Activated T-cell treated with anti-CD3 and anti-CD28 coated beads, Interleukin-2, amount 50 U/mL, for 4 hours (primary cell): ENCODE data around the gene ABCG8. TPM values are rescaled to one million over a fixed set of nuclear protein-coding genes. Genes with fewer than 3 reads are reported as not detected.

Experiments used
- ATAC-seq, 2 donors: fragments of 200-7000 bp; cut with Tn5 transposase; one replicate each; pipeline ENCODE4 v1.10.0; 2021
- DNase-seq: peaks from one replicate; pipeline ENCODE4 v3.0.0-alpha.2; 2020
- H3K27me3 Mint-ChIP-seq: one replicate; pipeline ENCODE4 v1.8.0; 2021; ENCODE audit warnings: low read depth, mixed read lengths
- H3K36me3 Mint-ChIP-seq: one replicate; pipeline ENCODE4 v1.8.0; 2022; ENCODE audit warnings: mixed read lengths; ENCODE audit not compliant: insufficient read depth
- H3K4me1 Mint-ChIP-seq: one replicate; pipeline ENCODE4 v1.8.0; 2021; ENCODE audit warnings: low read depth, mixed read lengths
- H3K4me3 Mint-ChIP-seq: one replicate; pipeline ENCODE4 v1.8.0; 2021; ENCODE audit warnings: mild to moderate bottlenecking, moderate library complexity, mixed read lengths
- H3K9me3 Mint-ChIP-seq: one replicate; pipeline ENCODE4 v1.8.0; 2021; ENCODE audit warnings: mixed read lengths
- total RNA-seq, 3 donors: library from RNA; stranded (reverse); gene quantifications; one replicate each; pipeline ENCODE4 v1.2.1, GENCODE V29; 2021

Gene ABCG8
- under 1 TPM in 1 of 3 donors, not detected in 2; 0.05 TPM for total RNA-seq

- Mint-ChIP-seq H3K36me3 (no peaks in the 10 kb centered on the region), H3K27me3 (peaks cover 7% of the 10 kb centered on the region), H3K4me3 (no peak within 1 kb of the TSS), H3K4me1 (no peaks in the 10 kb centered on the region), H3K9me3 (no peaks in the 10 kb centered on the region)
- DNase-seq (no peak), ATAC-seq (no peak)
These were observed at the start of gene ABCG8, which contains the start of gene ABCG5 for GRCh38 chr2:43838560-43839267. ABCG8 (plus strand) TSS chr2:43838971; CDS start chr2:43839054, 83 bp downstream. ABCG5 (minus strand) TSS chr2:43838839; CDS start chr2:43838679, 160 bp downstream.

GRCh38 chr2:43790147-43790546, 48.6 kb upstream of the ABCG8 start:
- Mint-ChIP-seq H3K36me3 (peaks cover 15% of the 10 kb centered on the region), H3K4me3 (no peak overlapping the region), H3K9me3 (no peaks in the 10 kb centered on the region), H3K27me3 (no peaks in the 10 kb centered on the region), H3K4me1 (peaks cover 2% of the 10 kb centered on the region)
- ATAC-seq, result no peak
- DNase-seq, result no peak

- DNase-seq (no peak), ATAC-seq (no peak)
- H3K4me1 Mint-ChIP-seq, result peaks cover 2% of the 10 kb centered on the region
- H3K9me3 Mint-ChIP-seq, result no peaks in the 10 kb centered on the region
- no peak overlapping the region for H3K4me3 Mint-ChIP-seq
- H3K36me3 Mint-ChIP-seq, result peaks cover 15% of the 10 kb centered on the region
- H3K27me3 Mint-ChIP-seq, result no peaks in the 10 kb centered on the region
These were observed 47.6 kb upstream of the ABCG8 start for GRCh38 chr2:43791035-43791765.

GRCh38 chr2:43792653-43793052, 46.1 kb upstream of the ABCG8 start:
- ATAC-seq, result no peak
- Mint-ChIP-seq H3K4me1 (peaks cover 2% of the 10 kb centered on the region), H3K27me3 (no peaks in the 10 kb centered on the region), H3K9me3 (no peaks in the 10 kb centered on the region), H3K4me3 (no peak overlapping the region), H3K36me3 (peaks cover 15% of the 10 kb centered on the region)
- no peak for DNase-seq

- no peaks in the 10 kb centered on the region for H3K4me1 Mint-ChIP-seq
- no peak for DNase-seq
- no peaks in the 10 kb centered on the region for H3K9me3 Mint-ChIP-seq
- peaks cover 14% of the 10 kb centered on the region for H3K36me3 Mint-ChIP-seq
- no peak for ATAC-seq
- H3K4me3 Mint-ChIP-seq, result no peak overlapping the region
- no peaks in the 10 kb centered on the region for H3K27me3 Mint-ChIP-seq
These were observed 43.8 kb upstream of the ABCG8 start for GRCh38 chr2:43794956-43795355.

GRCh38 chr2:43796206-43796605, 42.6 kb upstream of the ABCG8 start:
- Mint-ChIP-seq H3K9me3 (no peaks in the 10 kb centered on the region), H3K36me3 (peaks cover 12% of the 10 kb centered on the region), H3K4me3 (no peak overlapping the region), H3K4me1 (no peaks in the 10 kb centered on the region), H3K27me3 (no peaks in the 10 kb centered on the region)
- no peak for ATAC-seq
- DNase-seq, result no peak

GRCh38 chr2:43798300-43798699, 40.5 kb upstream of the ABCG8 start:
- H3K36me3 Mint-ChIP-seq, result peaks cover 10% of the 10 kb centered on the region
- no peaks in the 10 kb centered on the region for H3K9me3 Mint-ChIP-seq
- ATAC-seq, result no peak
- H3K4me3 Mint-ChIP-seq, result no peak overlapping the region
- H3K27me3 Mint-ChIP-seq, result no peaks in the 10 kb centered on the region
- DNase-seq, result no peak
- H3K4me1 Mint-ChIP-seq, result no peaks in the 10 kb centered on the region

DNA sequence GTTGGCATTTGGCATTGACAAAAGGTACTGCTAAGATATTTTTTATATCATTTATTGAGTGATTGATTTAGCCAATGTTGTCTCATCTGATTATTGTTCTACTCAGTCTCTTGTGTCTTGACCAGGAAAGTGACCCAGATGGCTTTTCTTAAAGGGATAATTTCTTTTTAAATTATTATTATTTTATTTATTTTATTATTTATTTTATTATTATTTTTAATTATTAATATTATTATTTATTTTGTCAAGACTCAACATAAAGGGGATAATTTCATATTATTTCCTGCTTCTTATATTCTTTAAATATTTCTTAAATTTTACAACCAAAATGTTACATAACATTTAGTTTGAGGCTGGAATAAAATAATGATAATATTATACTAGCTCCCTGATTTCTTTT, 37.9 kb upstream of the ABCG8 start:
- no peaks in the 10 kb centered on the region for H3K4me1 Mint-ChIP-seq

DNA sequence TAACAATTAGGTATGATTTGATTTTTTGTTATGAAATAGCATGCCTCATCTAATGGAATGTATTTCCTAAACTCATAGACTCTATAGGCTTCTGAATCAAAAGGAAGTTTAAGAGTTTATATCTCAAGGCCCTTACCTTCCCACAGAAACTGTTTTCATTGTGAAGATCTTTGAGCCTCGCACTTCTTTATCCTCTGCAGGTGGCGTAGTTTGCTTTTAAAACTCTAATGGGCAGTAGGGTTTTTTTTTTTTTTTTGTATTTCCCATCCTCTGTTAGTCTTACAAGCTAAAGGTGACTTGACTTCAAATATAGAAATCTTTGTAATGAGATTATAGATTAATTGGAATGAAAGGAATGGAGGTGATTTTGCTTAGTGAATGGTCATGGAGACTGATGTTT, 36.6 kb upstream of the ABCG8 start:
- Mint-ChIP-seq H3K4me1 (no peaks in the 10 kb centered on the region), H3K9me3 (no peaks in the 10 kb centered on the region), H3K27me3 (no peaks in the 10 kb centered on the region), H3K36me3 (peaks cover 13% of the 10 kb centered on the region), H3K4me3 (no peak overlapping the region)
- DNase-seq (no peak), ATAC-seq (no peak)

More for the DNA sequence above, 37.9 kb upstream of the ABCG8 start:
- Mint-ChIP-seq H3K9me3 (no peaks in the 10 kb centered on the region), H3K27me3 (no peaks in the 10 kb centered on the region), H3K36me3 (peaks cover 6% of the 10 kb centered on the region), H3K4me3 (no peak overlapping the region)
- DNase-seq, result no peak
- ATAC-seq, result no peak

- peaks cover 13% of the 10 kb centered on the region for H3K36me3 Mint-ChIP-seq
- no peak for DNase-seq
- no peaks in the 10 kb centered on the region for H3K9me3 Mint-ChIP-seq
- H3K27me3 Mint-ChIP-seq, result no peaks in the 10 kb centered on the region
- H3K4me3 Mint-ChIP-seq, result no peak overlapping the region
- no peaks in the 10 kb centered on the region for H3K4me1 Mint-ChIP-seq
- ATAC-seq, result no peak
These were observed 35.7 kb upstream of the ABCG8 start for GRCh38 chr2:43803113-43803512.

DNA sequence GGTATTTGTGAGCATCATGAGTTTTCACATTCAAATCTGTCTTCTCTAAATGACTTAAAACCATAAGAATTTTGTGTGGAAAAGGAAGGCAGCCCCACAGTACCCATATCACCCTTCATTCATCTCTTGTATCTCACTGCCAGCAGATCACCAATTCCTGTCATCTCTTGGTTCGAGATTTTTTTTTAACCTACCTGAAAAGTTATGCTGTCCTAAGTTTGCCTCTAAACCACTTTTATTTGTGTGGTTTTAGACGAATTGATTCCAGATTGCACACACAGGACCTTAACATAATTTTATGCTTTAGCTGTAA, 32.1 kb upstream of the ABCG8 start:
- DNase-seq (no peak), ATAC-seq (no peak)
- H3K27me3 Mint-ChIP-seq, result no peaks in the 10 kb centered on the region
- H3K9me3 Mint-ChIP-seq, result no peaks in the 10 kb centered on the region
- no peak overlapping the region for H3K4me3 Mint-ChIP-seq
- no peaks in the 10 kb centered on the region for H3K4me1 Mint-ChIP-seq
- H3K36me3 Mint-ChIP-seq, result peaks cover 13% of the 10 kb centered on the region

- ATAC-seq, result no peak
- H3K4me3 Mint-ChIP-seq, result no peak overlapping the region
- no peaks in the 10 kb centered on the region for H3K4me1 Mint-ChIP-seq
- H3K36me3 Mint-ChIP-seq, result peaks cover 9% of the 10 kb centered on the region
- H3K27me3 Mint-ChIP-seq, result no peaks in the 10 kb centered on the region
- peaks cover 1% of the 10 kb centered on the region for H3K9me3 Mint-ChIP-seq
- DNase-seq, result no peak
These were observed 28.3 kb upstream of the ABCG8 start for GRCh38 chr2:43810452-43810851.

- Mint-ChIP-seq H3K4me3 (no peak overlapping the region), H3K9me3 (peaks cover 4% of the 10 kb centered on the region), H3K4me1 (no peaks in the 10 kb centered on the region), H3K36me3 (peaks cover 7% of the 10 kb centered on the region), H3K27me3 (no peaks in the 10 kb centered on the region)
- no peak for DNase-seq
- no peak for ATAC-seq
These were observed 27.9 kb upstream of the ABCG8 start for GRCh38 chr2:43810888-43811287.

DNA sequence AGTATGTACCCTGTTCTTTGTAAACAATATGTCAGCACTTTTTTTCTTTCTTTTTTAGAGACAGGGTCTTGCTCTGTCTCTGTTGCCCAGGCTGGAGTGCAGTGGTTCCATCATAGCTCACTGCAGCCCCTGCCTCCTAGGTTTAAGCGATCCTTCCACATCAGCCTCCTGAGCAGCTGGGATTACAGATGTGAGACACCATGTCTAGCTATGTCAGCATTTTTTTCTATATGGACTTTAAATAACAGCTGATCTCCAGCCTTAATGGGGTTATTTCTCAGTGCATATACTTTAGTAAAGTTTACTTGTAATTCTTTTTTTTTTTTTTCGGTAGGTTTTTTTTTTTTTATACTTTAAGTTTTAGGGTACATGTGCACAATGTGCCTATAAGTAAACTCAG, 26.8 kb upstream of the ABCG8 start:
- ATAC-seq (no peak), DNase-seq (no peak)
- no peaks in the 10 kb centered on the region for H3K4me1 Mint-ChIP-seq
- H3K4me3 Mint-ChIP-seq, result no peak overlapping the region
- no peaks in the 10 kb centered on the region for H3K36me3 Mint-ChIP-seq
- no peaks in the 10 kb centered on the region for H3K27me3 Mint-ChIP-seq
- peaks cover 4% of the 10 kb centered on the region for H3K9me3 Mint-ChIP-seq

DNA sequence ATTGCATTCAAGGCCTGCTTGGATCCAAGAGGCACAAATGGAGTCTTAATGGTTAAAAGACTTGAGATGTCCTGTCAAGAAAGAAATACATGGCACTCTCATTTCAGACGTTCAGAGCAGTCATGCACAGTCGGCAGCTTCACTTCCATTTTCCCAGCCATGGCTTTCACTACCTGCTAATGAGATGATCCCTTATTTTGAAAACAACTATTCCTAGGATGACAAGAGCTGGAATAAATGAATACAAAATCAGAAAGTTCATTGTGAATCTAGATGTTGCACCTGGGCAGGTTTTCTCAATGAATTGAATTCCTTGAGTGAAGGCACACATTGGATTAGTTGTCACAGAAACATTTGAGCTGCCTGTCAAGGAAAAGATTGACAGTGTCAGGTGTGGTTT, 25.8 kb upstream of the ABCG8 start:
- Mint-ChIP-seq H3K4me1 (no peaks in the 10 kb centered on the region), H3K27me3 (no peaks in the 10 kb centered on the region), H3K9me3 (peaks cover 4% of the 10 kb centered on the region), H3K36me3 (no peaks in the 10 kb centered on the region), H3K4me3 (no peak overlapping the region)
- ATAC-seq (no peak), DNase-seq (no peak)
